Measurements from ENCODE around the gene CCDC40. TPM values are rescaled to one million over a fixed set of nuclear protein-coding genes. Genes with fewer than 3 reads are reported as not detected.

CCDC40 gene
- total RNA-seq, 2 donors from 2014 or later, result 2.9 to 13.5 TPM

DNA sequence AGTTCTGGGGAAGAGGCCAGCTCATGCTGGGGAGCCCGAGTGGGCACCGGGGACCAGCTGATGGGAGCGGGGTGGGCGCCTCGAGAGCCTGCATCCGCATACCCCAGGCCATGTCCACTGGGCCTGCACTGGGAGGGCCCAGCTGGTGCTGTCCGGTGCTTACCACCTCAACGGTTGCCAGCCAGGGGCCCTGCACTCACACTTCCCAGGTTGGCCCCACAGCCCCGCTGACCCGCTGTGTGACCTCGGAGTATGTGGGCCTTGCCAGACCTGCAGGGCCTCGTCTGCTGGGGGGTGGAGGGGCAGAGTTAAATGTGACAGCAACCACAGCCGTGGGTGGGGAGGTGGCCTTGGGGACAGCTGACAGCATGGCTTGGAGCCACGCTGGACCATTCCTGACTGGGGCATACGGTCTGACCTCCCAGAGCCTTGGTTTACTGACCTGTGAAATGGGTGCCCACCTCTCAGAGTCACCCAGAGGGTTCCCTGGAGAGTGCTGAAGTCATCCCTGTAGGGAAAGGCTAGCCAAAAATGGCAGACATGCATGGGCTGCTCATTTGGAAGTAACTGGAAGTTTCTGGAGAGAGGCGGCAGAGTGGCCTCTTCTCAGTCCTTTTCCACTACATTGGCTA is 59.5 kb downstream of the CCDC40 start:
- TF ChIP-seq POLR2A (IDR thresholded peaks at IDR 0.05), result no peak
- TF ChIP-seq, protein P1, sequence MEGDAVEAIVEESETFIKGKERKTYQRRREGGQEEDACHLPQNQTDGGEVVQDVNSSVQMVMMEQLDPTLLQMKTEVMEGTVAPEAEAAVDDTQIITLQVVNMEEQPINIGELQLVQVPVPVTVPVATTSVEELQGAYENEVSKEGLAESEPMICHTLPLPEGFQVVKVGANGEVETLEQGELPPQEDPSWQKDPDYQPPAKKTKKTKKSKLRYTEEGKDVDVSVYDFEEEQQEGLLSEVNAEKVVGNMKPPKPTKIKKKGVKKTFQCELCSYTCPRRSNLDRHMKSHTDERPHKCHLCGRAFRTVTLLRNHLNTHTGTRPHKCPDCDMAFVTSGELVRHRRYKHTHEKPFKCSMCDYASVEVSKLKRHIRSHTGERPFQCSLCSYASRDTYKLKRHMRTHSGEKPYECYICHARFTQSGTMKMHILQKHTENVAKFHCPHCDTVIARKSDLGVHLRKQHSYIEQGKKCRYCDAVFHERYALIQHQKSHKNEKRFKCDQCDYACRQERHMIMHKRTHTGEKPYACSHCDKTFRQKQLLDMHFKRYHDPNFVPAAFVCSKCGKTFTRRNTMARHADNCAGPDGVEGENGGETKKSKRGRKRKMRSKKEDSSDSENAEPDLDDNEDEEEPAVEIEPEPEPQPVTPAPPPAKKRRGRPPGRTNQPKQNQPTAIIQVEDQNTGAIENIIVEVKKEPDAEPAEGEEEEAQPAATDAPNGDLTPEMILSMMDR (IDR thresholded peaks at IDR 0.05), result no peak
- WGBS, 2 donors, result 77% methylated on average over 16 of the region's 16 CpGs; no CpG with 5 or more reads in 1 of the 2 donors

DNA sequence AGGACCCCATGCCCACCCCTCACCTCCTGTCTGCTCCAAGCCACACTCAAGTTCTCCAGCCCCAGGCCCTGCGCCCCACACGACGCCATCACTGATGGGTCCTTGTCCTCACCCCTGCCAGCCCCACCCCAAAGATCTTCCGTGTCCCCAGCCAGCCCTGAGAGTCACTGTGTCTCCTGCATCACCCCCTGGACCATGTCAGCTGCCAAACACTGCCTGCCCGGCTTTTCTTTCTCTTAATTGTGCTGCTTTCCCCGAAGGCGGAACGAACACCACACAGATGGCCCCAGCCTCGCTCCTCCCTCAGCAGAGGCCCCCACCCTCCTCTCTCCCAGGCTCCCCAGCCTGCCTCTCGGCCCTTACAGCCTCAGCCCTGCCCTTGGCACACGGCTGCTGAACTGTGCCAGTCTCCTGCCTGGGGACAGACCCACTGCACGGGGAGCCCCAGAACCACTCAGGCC is 60.1 kb downstream of the CCDC40 start:
- H3K4me3 ChIP-seq, result no peak overlapping the region
- no peaks in the 10 kb centered on the region for H3K4me1 ChIP-seq
- H3K9me3 ChIP-seq, result no peaks in the 10 kb centered on the region
- DNase-seq, result no peak
- TF ChIP-seq POLR2A (IDR thresholded peaks at IDR 0.05), result no peak
- TF ChIP-seq, protein P1 (IDR thresholded peaks at IDR 0.05), result no peak
- H3K36me3 ChIP-seq (replicated peaks in 1 of 2; ENCODE audit: insufficient read depth in 1 of 2, low read depth in 2 of 2), result no peaks in the 10 kb centered on the region
- intact Hi-C loops (cut with DNase I), result loop anchor here (10.0 kb wide), 1 partner anchor 168 kb away; the partner anchor contains the start of gene RNF213
- H3K27me3 ChIP-seq, result no peaks in the 10 kb centered on the region
- no peak overlapping the region for H3K27ac ChIP-seq
- WGBS, 2 donors, result 74 to 80% methylated on average over 12 of the region's 12 CpGs
- no peak for ATAC-seq

More for the DNA sequence above, 59.5 kb downstream of the CCDC40 start:
- no peaks in the 10 kb centered on the region for H3K4me1 ChIP-seq
- no peaks in the 10 kb centered on the region for H3K9me3 ChIP-seq
- no peak for ATAC-seq
- no peaks in the 10 kb centered on the region for H3K36me3 ChIP-seq (replicated peaks in 1 of 2; ENCODE audit: insufficient read depth in 1 of 2, low read depth in 2 of 2)
- DNase-seq, result no peak
- no peak overlapping the region for H3K27ac ChIP-seq
- intact Hi-C loops (cut with DNase I), result loop anchor here (10.0 kb wide), 1 partner anchor 169 kb away; the partner anchor contains the start of gene RNF213
- no peak overlapping the region for H3K4me3 ChIP-seq
- H3K27me3 ChIP-seq, result no peaks in the 10 kb centered on the region

DNA sequence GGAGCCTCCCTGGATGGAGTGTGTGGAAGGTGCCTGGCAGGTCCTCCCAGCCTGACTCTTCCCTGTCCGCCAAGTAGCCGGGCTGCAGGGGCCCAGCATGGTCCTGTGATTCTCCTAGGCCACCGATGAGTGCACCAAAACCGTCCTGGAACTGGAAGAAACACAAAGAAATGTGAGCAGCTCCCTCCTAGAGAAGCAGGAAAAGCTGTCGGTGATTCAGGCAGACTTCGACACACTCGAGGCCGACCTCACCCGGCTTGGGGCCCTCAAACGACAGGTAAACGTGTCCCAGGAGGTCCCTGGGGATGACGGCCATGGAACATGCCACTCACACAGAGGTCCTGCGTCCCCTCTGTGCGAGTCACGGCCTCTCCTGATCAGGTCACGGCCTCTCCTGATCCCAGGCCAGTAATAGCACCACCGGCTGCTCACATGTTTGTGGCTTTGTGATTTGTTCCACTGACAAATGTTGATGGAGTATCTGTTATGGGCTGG is 60.7 kb downstream of the CCDC40 start:
- Histone ChIP-seq H3K27ac (no peak overlapping the region), H3K4me1 (peaks cover 5% of the 10 kb centered on the region), H3K27me3 (no peaks in the 10 kb centered on the region), H3K4me3 (no peak overlapping the region), H3K9me3 (no peaks in the 10 kb centered on the region), H3K36me3 (replicated peaks in 1 of 2; ENCODE audit: insufficient read depth in 1 of 2, low read depth in 2 of 2) (no peaks in the 10 kb centered on the region)
- TF ChIP-seq POLR2A (IDR thresholded peaks at IDR 0.05), result no peak
- TF ChIP-seq, protein P1 (IDR thresholded peaks at IDR 0.05), result no peak
- no peak for DNase-seq
- ATAC-seq, result no peak
- WGBS, 2 donors, result 77 to 80% methylated on average over 10 to 17 of the region's 17 CpGs
- intact Hi-C loops (cut with DNase I), result loop anchor here (10.0 kb wide), 1 partner anchor 168 kb away; the partner anchor contains the start of gene RNF213

DNA sequence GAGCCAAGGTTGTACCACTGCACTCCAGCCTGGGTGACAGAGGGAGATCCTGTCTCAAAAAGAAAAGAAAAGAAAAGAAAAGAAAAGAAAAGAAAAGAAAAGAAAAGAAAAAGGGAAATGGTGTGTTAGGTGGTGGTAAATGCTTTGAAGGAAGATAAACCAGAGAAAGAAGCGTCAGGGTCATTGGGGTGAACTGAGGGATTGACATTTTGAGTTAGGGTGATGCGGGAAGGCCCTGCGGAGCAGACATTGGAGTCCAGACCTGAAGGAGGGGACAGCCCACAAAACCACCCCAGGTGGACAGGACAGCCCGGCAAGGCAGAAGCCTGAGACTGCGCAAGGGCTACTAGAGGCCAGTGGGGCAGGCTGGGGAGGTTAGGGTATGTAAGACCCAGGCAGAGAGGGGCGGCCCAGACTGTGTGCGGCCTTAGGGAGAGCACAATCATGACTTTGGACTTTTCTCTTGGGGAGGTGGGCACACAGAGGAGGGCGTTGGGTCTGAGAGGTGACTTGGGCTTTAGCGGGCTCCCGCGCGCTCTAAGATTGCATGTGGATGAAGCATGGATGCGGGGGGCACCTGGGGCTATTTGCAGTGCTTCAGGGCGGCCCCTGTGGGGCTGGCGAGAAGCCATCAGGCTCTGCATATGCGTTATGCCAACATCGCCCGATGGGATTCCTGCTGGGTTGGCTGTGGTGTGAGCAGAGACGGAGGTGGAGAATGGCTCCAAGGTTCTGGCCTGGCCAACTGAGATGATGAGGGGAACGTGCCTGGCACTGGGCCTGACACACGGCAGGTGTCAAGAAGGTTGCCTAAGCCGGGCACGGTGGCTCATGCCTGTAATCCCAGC is 61.6 kb downstream of the CCDC40 start:
- Histone ChIP-seq H3K27ac (no peak overlapping the region), H3K36me3 (replicated peaks in 1 of 2; ENCODE audit: insufficient read depth in 1 of 2, low read depth in 2 of 2) (no peaks in the 10 kb centered on the region), H3K4me1 (peaks cover 10% of the 10 kb centered on the region), H3K9me3 (no peaks in the 10 kb centered on the region), H3K27me3 (no peaks in the 10 kb centered on the region), H3K4me3 (no peak overlapping the region)
- 83% methylated on average over 23 of the region's 23 CpGs for WGBS, 2 donors
- ATAC-seq, result no peak
- DNase-seq, result no peak
- intact Hi-C loops (cut with DNase I), result loop anchor here (10.0 kb wide), 1 partner anchor 167 kb away; the partner anchor contains the start of gene RNF213
- TF ChIP-seq POLR2A (IDR thresholded peaks at IDR 0.05), result no peak

Data from body of pancreas (tissue), 4 donors.